Ovary (tissue), 9 donors: ENCODE results near the gene ADAM11. TPM values are rescaled to one million over a fixed set of nuclear protein-coding genes. Genes with fewer than 3 reads are reported as not detected.

Source experiments
- DNase-seq, 5 donors: peaks; one replicate each; pipeline ENCODE4 v3.0.0-alpha.2; 2019 to 2020
- H3K27ac ChIP-seq, 2 donors: fragments of 200-600 bp; one replicate each; pipeline versions ENCODE4 v1.5.1 to v1.8.0; 2019 to 2022
- H3K27me3 ChIP-seq: fragments of 200-600 bp; one replicate; pipeline ENCODE4 v1.8.0; 2022
- H3K36me3 ChIP-seq: fragments of 200-600 bp; sonication (generic); one replicate; pipeline ENCODE4 v1.5.1; 2019
- H3K4me1 ChIP-seq: one replicate; pipeline ENCODE4 v1.8.1; 2013; ENCODE audit warnings: mild to moderate bottlenecking, moderate library complexity; ENCODE audit not compliant: insufficient read depth
- H3K4me3 ChIP-seq: fragments of 200-600 bp; sonication (generic); one replicate; pipeline ENCODE4 v1.5.1; 2017
- H3K9me3 ChIP-seq, 2 donors: fragments of 200-600 bp in 1 of 2; sonication (generic) in 1 of 2; one replicate each; pipeline versions ENCODE4 v1.5.1 to v1.8.1; 2013 to 2019; ENCODE audit warnings: mild to moderate bottlenecking in 1 of 2, moderate library complexity in 1 of 2
- EP300 ChIP-seq: sonication (generic); formaldehyde crosslinking; IDR thresholded peaks from one replicate; pipeline ENCODE4 v1.6.1; 2017; ENCODE audit warnings: antibody characterized with exemption
- POLR2A ChIP-seq: fragments of 450-650 bp; IDR thresholded peaks from one replicate; pipeline ENCODE4 v1.6.1; 2017; ENCODE audit warnings: antibody characterized with exemption, mild to moderate bottlenecking, moderate library complexity
- WGBS, 3 donors: extraction: QIAGEN DNeasy Blood & Tissue Kit in 1 of 3; methylation state at CpG; one replicate each; pipeline versions ENCODE4 v1.1.5 to v1.1.7; 2013 to 2017; 5-methylcytosine and 5-hydroxymethylcytosine counted together
- intact Hi-C, 4 donors: fragments of 100-400 bp; cut with DNase I; formaldehyde crosslinking; loops; one replicate each; pipeline versions ENCODE4 v1.11.0 to v1.15.1; 2022 to 2023
- polyA plus RNA-seq, 2 donors: library from polyadenylated mRNA; stranded (reverse); fragments of 200-250 nt in 1 of 2; fragments of 350-450 nt in 1 of 2; fragmentation: Illumina TruSeq in 1 of 2; extraction: RNeasy Lipid Tissue Mini Kit (QIAGEN cat#74804) in 1 of 2; gene quantifications; one replicate each; pipeline ENCODE4 v1.2.3, GENCODE V29; 2013 to 2014
- total RNA-seq, 7 donors: library from RNA; depleted of rRNA in 2 of 7; stranded (reverse); fragments of >200 nt in 2 of 7; fragmentation: NEBNext Ultra II Directional in 3 of 7; extraction: Animal tissue kit (Norgen Biotek cat#: 25700) in 3 of 7; gene quantifications; one replicate each; pipeline versions ENCODE4 v1.1.0 to v1.2.4, GENCODE V29; 2016 to 2023
- TF ChIP-seq, protein P1 (sequence below), 3 donors: fragments of 450-650 bp in 2 of 3; fragments of 200-600 bp in 1 of 3; IDR thresholded peaks; one replicate each; pipeline versions ENCODE4 v1.5.1 to v1.8.0; 2016 to 2022; ENCODE audit warnings: antibody characterized with exemption in 3 of 3, mild to moderate bottlenecking in 1 of 3
- donor health status: DM: no; HTN: no; CAD: no; lungs with moderate emphysema.
- donor health status: DM: no; HTN: no; CAD: no.
- donor health status: Bipolar disorder and iron deficiency.
- donor health status: DM: yes; HTN: yes; CAD: no.
- donor health status: DM: no; HTN: no; CAD: no.
- donor health status: DM: yes; HTN: yes; CAD: no.

ADAM11 gene
- total and polyA plus RNA-seq, 9 donors: 0.12 to 2.3 (median 1.1) TPM

DNA sequence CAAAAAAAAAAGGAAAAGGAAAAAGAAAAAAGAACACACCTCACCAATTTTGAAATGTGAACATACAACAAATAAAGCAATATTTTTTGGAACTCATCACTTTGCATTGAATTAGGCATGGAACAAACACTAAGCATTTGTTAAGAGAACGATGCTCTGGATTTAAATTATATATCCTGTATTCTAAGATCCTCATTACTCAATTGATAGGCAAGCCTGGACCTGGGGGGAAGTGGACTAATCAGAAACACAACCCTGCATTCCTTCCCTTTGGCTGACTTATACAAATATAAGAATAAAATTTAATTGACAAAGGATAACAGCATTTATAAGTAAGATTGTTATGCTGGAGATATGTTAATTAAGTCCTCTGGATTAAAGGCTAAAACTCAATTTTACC lies 69.1 kb downstream of the ADAM11 start:
- no peaks in the 10 kb centered on the region for H3K27me3 ChIP-seq
- no peaks in the 10 kb centered on the region for H3K9me3 ChIP-seq
- 74 to 82% (median 77%) methylated on average over 1 of the region's 1 CpG for WGBS, 3 donors
- peak overlapping the region; percentile 65 for H3K4me3 ChIP-seq
- intact Hi-C loops: no loop called here
- DNase-seq: no peak
- TF ChIP-seq, protein P1, sequence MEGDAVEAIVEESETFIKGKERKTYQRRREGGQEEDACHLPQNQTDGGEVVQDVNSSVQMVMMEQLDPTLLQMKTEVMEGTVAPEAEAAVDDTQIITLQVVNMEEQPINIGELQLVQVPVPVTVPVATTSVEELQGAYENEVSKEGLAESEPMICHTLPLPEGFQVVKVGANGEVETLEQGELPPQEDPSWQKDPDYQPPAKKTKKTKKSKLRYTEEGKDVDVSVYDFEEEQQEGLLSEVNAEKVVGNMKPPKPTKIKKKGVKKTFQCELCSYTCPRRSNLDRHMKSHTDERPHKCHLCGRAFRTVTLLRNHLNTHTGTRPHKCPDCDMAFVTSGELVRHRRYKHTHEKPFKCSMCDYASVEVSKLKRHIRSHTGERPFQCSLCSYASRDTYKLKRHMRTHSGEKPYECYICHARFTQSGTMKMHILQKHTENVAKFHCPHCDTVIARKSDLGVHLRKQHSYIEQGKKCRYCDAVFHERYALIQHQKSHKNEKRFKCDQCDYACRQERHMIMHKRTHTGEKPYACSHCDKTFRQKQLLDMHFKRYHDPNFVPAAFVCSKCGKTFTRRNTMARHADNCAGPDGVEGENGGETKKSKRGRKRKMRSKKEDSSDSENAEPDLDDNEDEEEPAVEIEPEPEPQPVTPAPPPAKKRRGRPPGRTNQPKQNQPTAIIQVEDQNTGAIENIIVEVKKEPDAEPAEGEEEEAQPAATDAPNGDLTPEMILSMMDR (IDR thresholded peaks at IDR 0.05): no peak
- no peak for TF ChIP-seq EP300
- no peak overlapping the region for H3K27ac ChIP-seq
- no peaks in the 10 kb centered on the region for H3K36me3 ChIP-seq
- H3K4me1 ChIP-seq: no peaks in the 10 kb centered on the region

DNA sequence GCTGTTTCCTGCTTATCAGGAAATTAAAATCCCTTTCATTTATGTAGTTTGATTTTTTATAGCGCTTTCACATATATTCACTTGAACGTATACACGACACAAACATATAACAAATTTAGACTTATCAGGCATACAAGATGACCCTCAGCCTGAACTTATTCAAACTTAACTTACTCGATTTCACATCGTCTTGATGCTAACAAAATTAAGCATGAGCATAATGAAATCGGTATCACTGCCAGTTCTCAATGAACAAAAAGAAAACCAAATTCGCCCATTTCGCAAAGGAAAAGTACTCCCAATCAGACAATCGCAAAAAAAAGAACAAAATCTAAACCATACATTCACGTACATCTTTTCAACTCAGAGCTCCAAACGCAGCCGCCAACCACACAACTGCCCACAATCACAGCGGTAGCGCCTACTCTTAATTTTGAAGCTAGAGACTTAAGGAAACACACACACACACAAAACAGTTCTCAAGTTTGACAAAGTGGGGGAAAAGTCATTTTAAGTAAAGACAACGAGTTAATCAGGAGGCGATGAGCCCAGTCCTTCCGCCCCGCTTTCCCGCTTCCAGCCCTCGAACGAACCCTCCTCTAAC lies 70.2 kb downstream of the ADAM11 start:
- Histone ChIP-seq H3K36me3 (no peaks in the 10 kb centered on the region), H3K27ac (no peak overlapping the region), H3K4me1 (no peaks in the 10 kb centered on the region), H3K27me3 (no peaks in the 10 kb centered on the region), H3K9me3 (no peaks in the 10 kb centered on the region), H3K4me3 (peak overlapping the region; percentile 65)
- TF ChIP-seq POLR2A (no peak), EP300 (no peak)
- TF ChIP-seq, protein P1 (IDR thresholded peaks at IDR 0.05): no peak
- 3 to 4% (median 4%) methylated on average over 21 of the region's 21 CpGs for WGBS, 3 donors
- intact Hi-C loops: no loop called here
- peak in 1 of 5 donors; percentile 23 for DNase-seq

DNA sequence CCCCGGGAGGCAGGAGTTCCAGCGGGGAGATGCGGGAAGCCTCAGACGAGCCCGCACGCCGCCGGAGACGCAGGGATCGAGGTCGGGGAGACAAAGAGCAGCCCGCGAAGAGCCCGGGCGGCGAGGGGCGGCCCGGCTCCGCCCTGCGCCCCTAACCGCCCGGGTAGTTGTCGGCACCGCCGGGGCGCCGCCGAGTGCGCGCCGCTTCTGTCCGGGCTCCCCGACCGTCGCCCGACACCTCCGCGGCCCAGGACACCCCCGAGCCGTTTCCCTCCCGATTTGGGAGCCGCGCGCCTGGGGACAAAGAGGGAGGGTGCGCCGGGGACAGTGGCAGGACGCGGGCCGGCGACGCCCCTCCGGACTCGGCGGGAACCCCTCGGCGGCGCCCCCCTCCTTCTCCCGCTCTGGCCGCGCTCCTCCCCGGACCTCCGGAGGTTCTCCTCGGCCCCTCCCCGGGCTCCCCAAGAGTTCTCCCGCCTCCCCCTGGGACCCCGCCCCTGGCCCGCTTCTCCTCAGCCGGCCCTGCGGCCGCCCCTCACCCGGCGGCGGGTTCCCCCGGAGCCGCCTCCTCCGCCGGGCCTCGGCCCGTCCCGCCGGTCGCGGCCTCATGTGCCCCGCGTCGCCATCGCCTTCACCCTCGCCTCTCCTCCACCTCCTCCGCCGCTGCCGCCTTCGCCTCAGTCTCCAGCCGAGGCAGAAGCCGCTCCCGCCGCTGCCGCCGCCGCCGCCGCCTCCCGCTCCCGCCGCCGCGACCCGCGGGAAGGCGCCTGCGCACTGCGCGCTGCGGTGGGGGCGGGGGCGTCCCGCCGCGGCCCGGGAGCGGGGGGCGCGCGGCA lies 71.0 kb downstream of the ADAM11 start, which contains the start of gene GJC1:
Gene GJC1, minus strand, starts transcription at position 765 of the 836 bp plus-strand sequence. CDS start 24,470 bp downstream, outside the sequence.
- H3K27me3 ChIP-seq: no peaks in the 10 kb centered on the region
- intact Hi-C loops: no loop called here
- peak within 1 kb of the TSS; percentile 36 to 45 for H3K27ac ChIP-seq
- no peaks in the 10 kb centered on the region for H3K9me3 ChIP-seq
- no peaks in the 10 kb centered on the region for H3K36me3 ChIP-seq
- peak in 2 of 5 donors; percentile 37 to 42 for DNase-seq
- 1% methylated on average over 83 to 122 of the region's 123 CpGs for WGBS, 3 donors
- H3K4me1 ChIP-seq: no peaks in the 10 kb centered on the region
- TF ChIP-seq, protein P1 (IDR thresholded peaks at IDR 0.05): no peak
- TF ChIP-seq EP300 (no peak), POLR2A (no peak)
- peak within 1 kb of the TSS; percentile 65 for H3K4me3 ChIP-seq

DNA sequence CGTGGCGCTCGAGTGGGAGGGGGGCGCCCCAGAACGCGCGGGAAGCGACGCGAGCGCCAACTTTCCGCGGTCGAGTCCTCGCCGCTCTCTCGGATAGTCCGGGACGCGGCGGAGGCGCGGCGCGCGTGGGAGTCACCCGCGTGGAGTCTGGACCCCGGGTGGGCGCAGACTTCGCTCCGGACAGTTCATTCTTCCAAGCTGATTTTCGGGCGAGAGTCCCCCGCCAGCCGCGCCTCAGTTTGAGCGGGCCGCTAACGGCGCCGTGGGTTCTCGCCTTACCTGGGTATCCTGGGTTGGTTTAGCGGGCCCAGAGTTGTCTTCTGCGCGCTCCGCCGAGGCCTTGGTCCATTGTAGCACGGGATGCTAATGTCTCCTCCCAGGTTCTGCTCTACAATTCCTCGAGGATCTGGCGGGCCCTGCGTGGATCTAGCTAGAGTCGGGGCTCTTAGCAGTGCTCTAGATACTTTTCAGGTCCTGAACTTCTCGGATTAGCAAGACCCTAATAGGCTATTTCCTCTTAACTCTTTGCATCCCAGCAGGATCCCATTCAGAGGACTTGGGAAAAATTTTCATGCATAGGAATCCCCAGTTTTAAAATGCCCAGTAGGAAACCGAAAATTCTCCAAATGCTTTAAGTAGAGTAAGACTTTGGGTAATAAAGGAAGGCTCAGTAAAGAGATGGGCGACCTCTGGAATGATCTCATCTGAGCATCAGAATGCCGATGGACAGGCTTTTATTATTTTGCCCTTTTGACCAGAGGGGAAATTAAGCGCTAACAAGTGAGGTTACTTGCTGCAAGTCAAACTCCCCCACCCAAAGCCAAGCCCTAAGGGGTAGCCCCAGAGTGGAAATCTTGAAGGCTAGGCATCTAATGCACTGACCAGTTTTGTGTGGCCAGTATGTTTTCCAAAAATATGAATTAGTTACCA lies 71.8 kb downstream of the ADAM11 start:
- no peaks in the 10 kb centered on the region for H3K4me1 ChIP-seq
- H3K27me3 ChIP-seq: no peaks in the 10 kb centered on the region
- H3K9me3 ChIP-seq: no peaks in the 10 kb centered on the region
- H3K4me3 ChIP-seq: peak overlapping the region; percentile 65
- no peak overlapping the region for H3K27ac ChIP-seq
- 5 to 6% (median 5%) methylated on average over 48 to 58 of the region's 58 CpGs for WGBS, 3 donors
- no peak for TF ChIP-seq POLR2A
- TF ChIP-seq, protein P1 (IDR thresholded peaks at IDR 0.05): no peak
- TF ChIP-seq EP300: no peak
- no peaks in the 10 kb centered on the region for H3K36me3 ChIP-seq
- peak in 1 of 5 donors; percentile 42 for DNase-seq
- intact Hi-C loops: no loop called here
